H4 (cell line): ENCODE measurements around the gene DOCK2. TPM values are rescaled to one million over a fixed set of nuclear protein-coding genes. Genes with fewer than 3 reads are reported as not detected.
A peak's percentile ranks its signal among the peaks of the same experiment; 100 is the strongest.
"Not testable (repeated sequence)": the region's sequence is repeated elsewhere in the genome, so short reads cannot be mapped to it uniquely, and the experiment has no call there.

ENCODE experiments used
- DNase-seq: peaks from one replicate; pipeline ENCODE4 v3.0.0-alpha.2; 2015; ENCODE audit warnings: low spot score
- total RNA-seq: library from RNA; depleted of rRNA; stranded (reverse); fragments of >200 nt; shearing (Covaris generic); gene quantifications from 2 replicates; pipeline ENCODE4 v1.2.3, GENCODE V29; 2014

Gene DOCK2
- total RNA-seq, 1 experiment from 2014 or later: 1.4 TPM

DNA sequence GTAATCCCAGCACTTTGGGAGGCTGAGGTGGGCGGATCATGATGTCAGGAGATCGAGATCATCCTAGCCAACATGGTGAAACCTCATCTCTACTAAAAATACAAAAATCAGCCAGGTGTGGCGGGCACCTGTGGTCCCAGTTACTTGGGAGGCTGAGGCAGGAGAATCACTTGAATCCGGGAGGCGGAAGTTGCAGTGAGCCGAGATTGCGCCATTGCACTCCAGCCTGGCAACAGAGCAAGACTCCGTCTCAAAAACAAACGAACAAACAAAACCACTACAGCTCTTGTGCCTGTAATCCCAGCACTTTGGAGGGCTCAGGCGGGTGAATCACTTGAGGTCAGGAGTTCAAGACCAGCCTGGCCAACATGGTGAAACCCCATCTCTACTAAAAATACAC is 457.3 kb downstream of the DOCK2 start:
- not testable (repeated sequence) for DNase-seq

DNA sequence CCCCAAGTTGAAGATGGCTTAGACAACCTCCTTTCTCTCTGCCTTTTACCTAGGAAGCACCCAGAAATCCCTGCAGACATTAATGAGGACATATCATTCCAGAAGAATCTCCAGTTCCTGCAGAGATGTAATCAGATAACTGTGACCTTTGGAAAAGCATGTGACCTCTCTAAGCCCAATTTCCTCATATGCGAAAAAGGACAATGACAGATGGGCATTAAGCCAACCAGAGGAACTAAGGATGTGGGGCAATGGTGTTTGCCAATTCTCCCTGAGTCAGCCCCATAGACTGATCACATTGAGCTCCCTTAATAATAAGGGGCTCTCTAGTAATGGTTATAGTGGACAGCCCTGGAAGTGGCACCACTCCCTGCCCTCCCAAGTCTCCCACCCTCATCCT is 458.6 kb downstream of the DOCK2 start:
- DNase-seq: no peak

DNA sequence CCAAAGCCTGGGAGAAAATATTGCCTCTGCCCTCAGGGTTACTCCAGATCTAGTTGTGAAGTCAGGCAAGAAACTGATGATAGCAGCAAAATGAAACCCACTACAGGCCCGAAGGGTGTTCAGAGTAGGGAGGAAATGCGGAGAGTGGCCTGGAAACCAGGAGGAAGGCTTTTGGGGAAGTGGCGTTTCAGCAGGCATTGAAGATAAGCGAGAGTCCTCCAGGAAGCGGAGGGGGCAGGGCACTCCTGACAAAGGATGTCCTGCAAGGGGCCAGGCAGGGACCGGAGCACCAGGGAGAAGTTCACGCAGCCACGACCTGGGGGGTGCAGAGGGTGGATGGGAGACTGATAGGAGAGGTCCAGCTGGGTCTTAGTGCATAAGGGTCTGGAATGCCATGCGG is 460.9 kb downstream of the DOCK2 start:
- no peak for DNase-seq

DNA sequence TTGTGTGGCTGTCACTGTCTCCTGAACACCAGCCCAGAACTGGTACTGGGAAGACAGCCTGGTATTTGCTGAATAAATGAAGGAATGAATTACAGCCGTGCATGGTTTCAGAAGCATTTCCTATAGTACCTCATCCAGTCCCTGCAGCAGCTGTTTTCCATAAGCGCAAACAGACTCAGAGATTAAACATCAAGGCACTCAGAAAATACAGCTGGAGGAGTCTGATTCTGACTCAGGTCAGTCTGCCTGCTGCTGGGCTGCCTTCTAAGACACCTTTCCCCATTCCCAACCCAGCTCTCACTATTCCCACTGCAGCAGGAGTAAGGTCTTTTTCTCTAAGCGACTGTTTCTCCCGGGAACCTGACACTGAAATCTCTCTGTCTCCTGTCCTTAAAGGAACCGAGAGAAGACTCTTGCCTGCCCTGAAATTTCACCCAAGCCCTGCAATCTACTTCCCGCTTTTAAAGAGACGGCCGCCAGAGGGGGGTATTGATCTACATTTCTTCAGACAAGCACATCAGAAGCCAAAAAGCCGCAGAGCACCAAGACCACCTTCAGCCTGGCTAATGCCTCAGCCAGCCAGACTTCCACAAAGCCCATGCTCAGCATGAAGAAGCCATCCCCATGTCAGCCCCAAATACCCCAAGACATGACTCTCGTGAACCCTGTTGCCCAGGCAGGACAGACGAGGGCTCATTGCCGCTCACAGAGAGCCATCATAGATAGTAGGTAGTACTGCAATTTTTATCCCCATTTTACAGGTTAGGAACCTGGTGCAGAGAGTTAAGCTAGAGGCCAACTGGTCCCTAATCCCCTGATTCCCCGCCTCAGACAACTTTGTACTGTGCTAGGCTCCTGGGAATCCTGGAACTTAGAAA is 463.2 kb downstream of the DOCK2 start:
- DNase-seq: peak; percentile 34

DNA sequence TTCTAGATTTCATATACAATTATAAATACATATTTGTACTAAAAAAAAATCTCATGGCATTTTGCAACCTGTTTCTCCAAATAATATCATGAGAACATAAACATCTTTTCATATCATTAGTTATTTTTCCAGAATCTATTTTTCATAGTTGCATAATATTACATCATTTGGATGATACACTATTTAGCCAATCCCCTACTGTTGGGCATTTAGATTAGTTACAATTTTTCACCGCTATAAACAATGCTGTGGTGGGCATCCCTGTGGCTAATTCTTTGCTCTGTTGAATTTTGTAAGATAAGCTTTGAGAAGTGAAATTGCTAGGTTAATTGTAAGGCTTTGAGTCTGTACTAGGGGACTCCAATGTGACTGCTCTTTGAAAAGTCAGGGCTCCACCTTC is 466.4 kb downstream of the DOCK2 start:
- no peak for DNase-seq

DNA sequence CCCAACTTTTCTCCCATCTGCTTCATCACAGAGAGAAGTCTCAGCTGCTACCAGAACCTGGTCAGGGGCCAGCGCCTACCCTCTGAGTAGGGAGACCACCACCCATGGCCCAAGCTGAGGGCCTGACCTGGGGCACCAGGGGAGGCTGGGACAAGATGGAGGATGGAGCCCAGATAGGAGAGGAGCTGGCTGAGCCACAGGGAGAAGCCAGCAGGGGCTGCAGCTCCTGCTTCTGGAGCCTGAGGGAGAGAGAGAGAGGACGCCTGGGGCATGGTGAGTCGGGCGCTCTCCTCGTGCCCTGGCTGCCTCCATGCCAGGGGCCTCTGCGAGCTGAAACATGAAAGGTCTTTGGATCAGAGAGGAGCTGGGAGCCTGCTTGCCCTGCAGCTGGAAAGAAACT is 467.2 kb downstream of the DOCK2 start:
- DNase-seq: no peak

DNA sequence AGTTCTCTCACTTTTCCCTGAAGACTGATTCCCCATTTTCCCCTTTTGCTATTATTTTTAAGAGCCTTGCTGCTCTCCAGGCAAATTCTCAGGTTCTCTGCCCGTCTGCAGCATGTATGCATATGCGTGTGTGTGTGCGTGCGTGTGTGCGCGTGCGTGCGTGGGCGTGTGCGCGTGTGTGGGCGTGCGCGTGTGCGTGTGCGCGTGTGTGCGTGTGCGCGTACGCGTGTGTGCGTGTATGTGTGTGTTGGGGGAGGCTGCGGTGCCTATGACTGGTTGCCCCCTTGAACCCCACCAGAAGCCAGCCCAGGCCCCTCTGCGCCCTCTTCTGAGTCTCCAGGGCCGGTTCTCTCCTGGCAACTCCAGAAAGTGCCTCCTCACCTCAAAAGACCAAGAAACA is 467.6 kb downstream of the DOCK2 start:
- DNase-seq: no peak

DNA sequence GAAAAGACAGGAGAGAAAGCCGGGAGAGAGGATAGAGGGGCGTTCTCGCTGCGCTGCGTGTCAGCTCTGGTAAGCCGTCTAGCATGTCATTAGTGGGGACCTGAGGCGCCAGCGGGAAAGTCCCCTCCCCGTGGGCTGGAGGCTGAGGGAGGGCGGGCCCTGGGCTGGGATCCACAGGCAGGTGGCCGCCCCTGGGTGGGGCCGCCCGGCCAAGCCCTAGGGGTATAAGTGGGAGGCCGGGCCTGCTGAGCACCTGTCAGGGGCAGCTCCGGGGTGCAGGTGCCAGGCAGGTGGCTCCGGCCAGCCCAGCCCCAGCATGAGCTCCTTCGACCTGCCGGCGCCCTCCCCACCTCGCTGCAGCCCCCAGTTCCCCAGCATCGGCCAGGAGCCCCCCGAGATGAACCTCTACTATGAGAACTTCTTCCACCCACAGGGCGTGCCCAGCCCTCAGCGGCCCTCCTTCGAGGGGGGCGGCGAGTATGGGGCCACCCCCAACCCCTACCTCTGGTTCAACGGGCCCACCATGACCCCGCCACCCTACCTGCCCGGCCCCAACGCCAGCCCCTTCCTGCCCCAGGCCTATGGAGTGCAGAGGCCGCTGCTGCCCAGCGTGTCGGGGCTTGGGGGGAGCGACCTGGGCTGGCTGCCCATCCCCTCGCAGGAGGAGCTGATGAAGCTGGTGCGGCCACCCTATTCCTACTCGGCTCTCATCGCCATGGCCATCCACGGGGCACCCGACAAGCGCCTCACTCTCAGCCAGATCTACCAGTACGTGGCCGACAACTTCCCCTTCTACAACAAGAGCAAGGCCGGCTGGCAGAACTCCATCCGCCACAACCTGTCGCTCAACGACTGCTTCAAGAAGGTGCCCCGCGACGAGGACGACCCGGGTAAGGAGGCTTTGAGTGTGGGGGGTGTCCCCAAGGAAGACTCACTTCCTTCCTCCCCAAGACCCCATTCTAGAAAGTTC is 468.9 kb downstream of the DOCK2 start, which contains the start of gene FOXI1:
TSS of gene FOXI1 (plus strand) at position 256 of the 970 bp plus-strand sequence. CDS start at position 317, 61 bp downstream.
- DNase-seq: no peak

DNA sequence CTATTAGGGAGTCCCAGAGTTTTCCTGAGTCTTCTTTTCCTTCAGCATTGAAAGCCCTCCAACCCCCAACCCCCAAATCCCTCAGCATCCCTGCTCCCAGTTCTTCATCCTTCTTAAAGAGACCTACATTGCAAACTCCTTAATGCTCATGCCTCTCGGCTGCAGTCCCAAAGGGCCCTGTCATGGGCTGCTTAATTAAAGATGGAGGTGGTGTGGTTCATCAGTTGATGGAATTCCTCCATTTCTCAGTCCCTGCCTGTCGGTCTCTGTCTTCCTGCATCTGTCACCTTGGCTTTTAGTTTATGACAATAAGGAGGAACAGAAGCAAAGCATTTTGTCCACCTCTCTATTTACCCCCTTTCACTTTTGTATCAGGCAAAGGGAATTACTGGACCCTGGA is 470.6 kb downstream of the DOCK2 start:
- DNase-seq: no peak

DNA sequence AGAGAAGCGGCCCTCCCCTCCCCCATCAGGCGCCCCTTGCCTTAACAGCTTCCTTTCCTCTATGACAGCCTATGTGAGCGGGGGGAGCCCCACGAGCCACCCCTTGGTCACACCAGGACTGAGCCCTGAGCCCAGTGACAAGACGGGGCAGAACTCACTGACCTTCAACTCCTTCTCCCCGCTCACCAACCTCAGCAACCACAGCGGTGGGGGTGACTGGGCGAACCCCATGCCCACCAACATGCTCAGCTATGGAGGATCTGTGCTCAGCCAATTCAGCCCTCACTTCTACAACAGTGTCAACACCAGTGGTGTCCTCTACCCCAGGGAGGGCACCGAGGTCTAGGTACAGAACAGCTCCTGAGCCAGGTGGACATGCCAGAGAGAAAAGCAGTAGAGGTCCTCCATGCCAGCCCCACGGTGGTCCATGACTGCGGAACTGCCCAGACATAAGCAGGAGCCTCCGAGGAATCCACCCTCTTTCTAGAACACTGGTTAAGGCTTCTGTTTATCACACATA is 471.3 kb downstream of the DOCK2 start:
- DNase-seq: no peak

DNA sequence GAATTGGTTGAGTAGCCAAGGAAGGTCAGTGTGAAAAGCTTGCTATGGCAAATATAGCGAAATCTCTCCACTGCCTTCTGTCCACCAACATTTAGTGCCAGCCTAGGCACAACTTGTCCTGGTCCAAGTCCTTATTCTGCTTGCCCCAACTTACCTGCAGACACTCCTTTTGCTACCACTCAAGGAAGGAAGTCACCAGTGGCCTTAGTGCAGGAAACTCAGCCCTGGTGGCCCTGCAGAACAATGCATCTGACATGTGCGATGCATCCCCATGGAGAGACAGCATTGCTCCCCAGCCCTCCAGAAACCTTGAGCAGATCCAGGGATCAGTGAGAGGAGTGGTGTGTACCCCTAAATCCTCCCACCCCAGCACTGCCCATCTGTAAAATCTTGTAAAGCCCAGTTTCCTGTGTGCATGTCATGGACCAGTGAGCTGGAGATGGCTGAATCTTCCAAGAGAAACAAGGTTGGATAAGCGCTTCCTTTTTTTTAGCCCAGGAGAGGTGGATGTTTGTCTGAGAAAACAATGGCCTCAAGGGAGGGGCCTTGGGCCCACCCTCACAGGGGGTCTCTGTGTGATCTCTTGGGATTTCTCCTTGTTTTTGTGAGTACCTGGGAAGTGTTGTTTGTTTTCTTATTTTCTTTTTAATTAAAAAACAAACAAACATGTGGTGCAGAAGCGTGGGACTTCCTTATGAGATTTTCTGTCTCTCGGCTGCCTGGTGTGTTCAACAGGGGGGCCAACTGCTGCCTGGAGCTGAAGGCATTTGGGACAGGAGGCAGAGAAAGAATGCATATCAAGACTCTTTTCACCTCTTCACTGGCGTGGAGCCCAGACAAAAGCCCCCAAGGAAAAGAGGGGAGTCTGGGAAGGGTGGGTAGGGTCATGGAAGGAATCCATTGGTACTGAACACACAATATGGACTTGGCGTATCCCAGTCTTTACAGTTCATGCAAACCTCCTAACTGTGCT is 472.3 kb downstream of the DOCK2 start:
- no peak for DNase-seq

DNA sequence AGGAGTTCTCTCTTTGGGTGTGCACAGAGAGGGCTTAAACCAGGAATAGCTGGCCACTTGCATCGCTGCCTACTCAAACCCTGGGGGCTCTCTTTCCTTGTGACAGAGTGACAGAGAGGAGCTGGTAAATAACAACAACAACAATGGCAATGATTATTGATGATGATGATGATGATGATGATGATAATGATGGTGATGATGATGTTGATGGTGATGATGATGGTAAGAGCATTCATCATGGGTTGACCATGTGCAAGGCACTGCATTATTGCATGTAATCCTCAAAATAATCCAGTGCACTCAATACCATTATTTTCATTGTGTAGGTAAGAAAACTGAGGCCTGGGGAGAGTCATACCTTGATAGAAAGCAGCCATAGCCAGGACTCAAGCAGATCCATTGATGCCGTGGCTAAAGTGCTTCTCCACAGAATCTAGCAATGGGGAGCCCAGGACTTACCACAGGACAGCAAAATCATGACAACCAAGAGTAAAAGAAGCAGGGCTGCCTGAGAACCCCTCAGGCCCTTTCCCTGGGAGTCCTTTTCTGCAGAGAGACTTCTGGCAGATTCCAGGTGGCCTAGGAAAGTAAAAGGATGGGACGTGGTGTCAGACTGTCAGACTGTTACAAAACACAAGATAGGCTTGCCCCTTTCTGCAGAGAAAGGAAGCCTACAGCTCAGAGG is 473.5 kb downstream of the DOCK2 start:
- no peak for DNase-seq

DNA sequence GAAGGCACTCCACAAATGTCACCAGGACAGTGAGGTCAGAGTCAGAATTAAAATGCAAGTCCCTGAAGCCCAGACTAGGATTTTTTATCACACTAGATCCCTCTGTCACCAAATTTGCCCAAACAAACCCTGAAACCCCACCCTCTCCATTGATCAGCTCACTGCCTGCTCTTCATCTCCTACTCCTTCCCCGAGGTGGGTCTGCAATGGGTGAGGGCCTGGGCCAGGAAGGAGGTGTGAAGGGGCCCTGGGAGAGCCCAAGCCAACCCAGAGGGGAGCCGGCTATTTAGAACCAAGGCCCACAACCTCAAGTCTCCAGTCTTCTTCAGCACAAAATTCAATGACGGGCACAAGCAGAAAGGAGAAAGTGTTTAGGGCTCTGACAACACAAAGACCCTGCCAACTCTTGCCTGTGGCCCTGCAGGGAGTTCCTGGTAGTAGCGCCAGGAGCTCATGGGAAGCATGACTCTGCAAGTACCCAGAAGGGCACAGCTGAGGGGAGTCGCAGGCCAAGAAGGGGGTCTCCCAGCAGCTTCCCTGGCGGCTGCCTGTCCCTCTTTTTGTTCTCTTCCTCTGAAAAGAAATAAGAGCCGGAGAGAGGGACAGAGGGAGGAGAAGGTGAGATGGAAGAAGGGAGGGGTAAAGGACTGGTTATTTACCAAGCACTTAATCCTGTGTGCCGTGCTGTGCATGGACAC is 474.2 kb downstream of the DOCK2 start:
- DNase-seq: no peak

DNA sequence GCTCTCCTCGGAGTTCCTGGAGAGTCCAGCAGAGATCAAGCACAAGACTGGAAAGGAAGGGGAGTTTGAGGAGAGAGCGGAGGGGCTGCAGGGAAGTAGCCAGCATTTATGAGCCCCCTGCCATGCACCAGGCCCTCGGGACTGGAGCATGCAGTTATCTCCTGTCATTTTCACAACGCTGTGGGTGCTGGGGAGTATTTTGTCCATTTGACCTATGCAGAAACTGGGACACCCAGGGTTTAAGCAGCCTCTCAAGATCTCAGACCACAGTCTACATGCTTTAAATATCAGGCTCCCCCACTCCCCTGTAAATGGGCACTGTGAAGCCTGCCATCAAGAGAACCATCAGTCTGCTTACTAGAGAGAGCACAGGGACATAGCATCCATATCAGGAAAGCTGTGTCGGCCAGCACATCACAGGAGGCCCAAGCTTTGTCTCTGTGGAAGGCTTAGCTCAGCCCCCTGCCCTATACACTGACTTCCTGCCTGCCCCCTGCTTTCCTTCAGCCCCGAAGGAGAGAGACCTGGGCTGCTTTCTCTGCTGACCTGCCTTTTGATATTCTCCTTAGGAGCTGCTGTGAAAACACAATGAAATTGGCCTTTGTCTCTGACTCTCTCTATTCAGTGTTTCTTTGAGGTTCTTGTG is 475.9 kb downstream of the DOCK2 start:
- no peak for DNase-seq

DNA sequence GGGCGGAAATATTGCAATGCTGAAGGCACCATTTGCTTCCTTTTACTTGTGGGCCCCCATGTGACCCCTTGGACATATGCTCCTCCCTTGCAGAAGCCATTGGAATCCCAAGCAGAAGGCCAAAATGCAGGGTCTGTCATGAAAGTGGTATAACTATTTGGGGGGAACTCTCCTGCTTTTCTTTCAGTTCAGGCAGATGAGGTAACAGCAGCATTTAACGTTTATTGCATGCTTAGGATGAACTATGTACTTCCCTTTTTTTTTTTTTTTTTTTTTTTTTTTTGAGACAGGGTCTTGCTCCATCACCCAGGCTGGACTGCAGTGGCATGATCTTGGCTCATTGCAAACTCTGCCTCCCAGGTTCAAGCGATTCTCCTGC is 476.4 kb downstream of the DOCK2 start:
- no peak for DNase-seq

DNA sequence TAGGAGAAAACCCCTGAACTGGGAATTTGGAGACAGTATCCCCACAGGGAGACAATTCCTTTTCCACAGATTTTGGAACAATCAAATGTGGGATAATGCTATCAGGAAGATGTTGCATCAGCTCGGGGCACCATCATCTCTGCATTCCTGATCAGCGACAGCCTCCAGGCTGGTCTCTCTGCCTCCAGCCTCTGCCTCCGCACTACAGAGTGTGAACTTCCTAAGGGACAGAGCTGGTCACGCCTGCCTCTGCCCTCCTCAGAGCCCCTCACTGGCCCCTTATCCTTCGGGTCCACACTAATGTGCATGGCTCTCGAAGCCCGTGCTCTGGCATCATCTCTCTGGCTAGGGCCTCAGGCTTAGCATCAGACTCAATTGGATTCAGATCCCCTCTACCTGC is 477.2 kb downstream of the DOCK2 start:
- DNase-seq: no peak

DNA sequence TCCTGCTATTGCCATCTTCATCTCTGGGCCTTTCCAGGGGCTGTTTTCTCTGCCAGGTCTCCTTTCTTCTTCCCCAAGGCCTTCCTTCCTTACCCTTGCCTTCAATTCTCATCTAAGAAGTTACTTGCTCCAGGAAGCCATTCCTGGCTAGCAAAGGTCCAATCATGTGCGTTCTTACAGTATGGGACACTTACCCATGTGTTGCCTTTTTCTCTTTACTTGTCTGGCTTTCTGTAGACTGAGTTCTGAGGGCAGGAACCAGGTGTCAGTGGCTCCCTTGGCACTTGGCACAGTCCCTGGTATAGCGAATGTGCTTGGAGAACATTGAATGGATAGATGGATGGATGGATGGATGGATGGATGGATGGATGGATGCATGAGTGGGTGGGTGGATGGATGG is 478.9 kb downstream of the DOCK2 start:
- no peak for DNase-seq

DNA sequence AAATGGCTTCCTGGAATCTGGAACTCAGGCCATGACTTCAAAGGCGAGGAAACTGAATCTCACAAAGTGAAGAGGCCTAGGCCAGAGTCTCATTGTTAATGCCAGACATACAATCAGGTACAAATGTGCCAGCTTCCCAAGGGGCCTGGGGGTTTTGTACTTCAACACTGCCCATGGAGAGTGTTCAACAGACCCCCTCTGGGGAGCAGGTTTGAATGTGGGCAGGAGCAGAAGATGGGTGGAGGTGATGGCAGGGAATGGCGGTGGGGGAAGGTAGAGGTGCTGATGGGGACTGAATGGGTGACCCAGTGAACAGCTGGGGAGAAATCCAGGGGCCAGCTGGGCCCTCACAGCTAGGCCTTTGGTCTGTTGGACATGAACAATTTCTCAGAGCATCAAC is 480.7 kb downstream of the DOCK2 start:
- no peak for DNase-seq

DNA sequence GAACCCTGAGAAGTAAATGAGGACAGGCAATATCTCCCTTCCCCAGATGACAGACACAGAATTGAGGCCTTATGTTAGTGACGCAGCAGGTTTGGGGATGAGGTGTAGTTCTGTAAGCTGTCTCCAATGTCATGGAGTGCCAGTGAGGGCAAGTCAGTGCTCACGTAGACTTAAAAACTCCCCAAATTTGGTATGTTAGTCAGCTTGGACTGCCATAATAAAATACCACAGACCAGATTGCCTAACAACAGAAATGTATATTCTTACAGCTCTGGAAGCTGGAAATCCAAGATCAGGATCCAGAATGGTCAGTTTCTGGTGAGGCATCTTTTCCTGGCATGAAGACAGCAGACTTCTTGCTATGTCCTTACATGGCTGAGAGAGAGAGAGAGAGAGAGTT is 483.5 kb downstream of the DOCK2 start:
- DNase-seq: no peak
